Gastrocnemius medialis (tissue), 4 donors: ENCODE measurements around the gene LRRC3.

ENCODE experiments used
- POLR2A ChIP-seq, 2 donors: fragments of 450-650 bp; IDR thresholded peaks; one replicate each; pipeline ENCODE4 v1.6.1; 2017; ENCODE audit warnings: antibody characterized with exemption in 2 of 2, mild to moderate bottlenecking in 2 of 2, moderate library complexity in 2 of 2
- TF ChIP-seq, protein P1 (sequence below), 5 experiments: fragments of 450-650 bp in 3 of 5; fragments of 200-600 bp in 2 of 5; sonication (generic) in 2 of 5; IDR thresholded peaks in 4 of 5; conservative IDR thresholded peaks in 1 of 5; 1 replicate in 4 of 5; 2 replicates in 1 of 5; pipeline ENCODE4 v1.5.1; 2016 to 2019; ENCODE audit warnings: antibody characterized with exemption in 5 of 5, mild to moderate bottlenecking in 3 of 5, moderate library complexity in 3 of 5

DNA sequence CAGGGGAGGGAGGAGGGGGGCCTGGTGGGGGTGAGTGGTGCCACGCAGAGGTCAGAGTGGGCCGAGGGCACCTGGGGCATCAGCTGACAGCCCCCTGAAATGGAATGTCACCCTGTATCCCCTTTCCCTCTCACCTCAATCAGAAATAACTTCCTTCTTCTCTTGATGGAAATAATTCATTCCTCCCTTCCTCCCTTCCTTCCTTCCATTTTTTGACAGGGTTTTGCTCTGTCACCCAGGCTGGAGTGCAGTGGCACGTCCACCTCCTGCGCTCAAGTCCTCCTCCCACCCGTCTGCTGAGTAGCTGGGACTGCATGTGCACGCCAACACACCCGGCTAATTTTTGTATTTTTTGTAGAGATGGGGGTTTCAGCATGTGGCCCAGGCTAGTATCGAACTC is 48.4 kb upstream of the LRRC3 start:
- TF ChIP-seq, protein P1, sequence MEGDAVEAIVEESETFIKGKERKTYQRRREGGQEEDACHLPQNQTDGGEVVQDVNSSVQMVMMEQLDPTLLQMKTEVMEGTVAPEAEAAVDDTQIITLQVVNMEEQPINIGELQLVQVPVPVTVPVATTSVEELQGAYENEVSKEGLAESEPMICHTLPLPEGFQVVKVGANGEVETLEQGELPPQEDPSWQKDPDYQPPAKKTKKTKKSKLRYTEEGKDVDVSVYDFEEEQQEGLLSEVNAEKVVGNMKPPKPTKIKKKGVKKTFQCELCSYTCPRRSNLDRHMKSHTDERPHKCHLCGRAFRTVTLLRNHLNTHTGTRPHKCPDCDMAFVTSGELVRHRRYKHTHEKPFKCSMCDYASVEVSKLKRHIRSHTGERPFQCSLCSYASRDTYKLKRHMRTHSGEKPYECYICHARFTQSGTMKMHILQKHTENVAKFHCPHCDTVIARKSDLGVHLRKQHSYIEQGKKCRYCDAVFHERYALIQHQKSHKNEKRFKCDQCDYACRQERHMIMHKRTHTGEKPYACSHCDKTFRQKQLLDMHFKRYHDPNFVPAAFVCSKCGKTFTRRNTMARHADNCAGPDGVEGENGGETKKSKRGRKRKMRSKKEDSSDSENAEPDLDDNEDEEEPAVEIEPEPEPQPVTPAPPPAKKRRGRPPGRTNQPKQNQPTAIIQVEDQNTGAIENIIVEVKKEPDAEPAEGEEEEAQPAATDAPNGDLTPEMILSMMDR (IDR thresholded peaks at IDR 0.05 in 4 of 5, conservative IDR thresholded peaks at IDR 0.05 in 1 of 5): no peak
- TF ChIP-seq POLR2A (IDR thresholded peaks at IDR 0.05): no peak
